ENCODE results near the gene CNGA1.

CNGA1 gene

GRCh38 chr4:48049483-48049882, 33.0 kb upstream of the CNGA1 start:
- ChIA-PET POLR2A (no interaction called here), CTCF (interaction anchor here (0.8 to 11.8 kb wide), 6 partner anchors 12 to 46 kb away, joined by 3 to 172 read pairs (median 4); no protein-coding TSS in a partner anchor)
- no peak for DNase-seq (ENCODE audit: extremely low spot score)
- TF ChIP-seq CTCF (IDR thresholded peaks at IDR 0.05; ENCODE audit: control extremely low read depth, extremely low read depth, low read depth, missing control alignments) = no peak

GRCh38 chr4:48047896-48048295, 31.4 kb upstream of the CNGA1 start:
- TF ChIP-seq CTCF (IDR thresholded peaks at IDR 0.05; ENCODE audit: control extremely low read depth, extremely low read depth, low read depth, missing control alignments) = no peak
- CTCF ChIA-PET = interaction anchor here (0.8 to 11.8 kb wide), 11 partner anchors 11 to 45 kb away, joined by 3 to 172 read pairs (median 6); partner anchors contain the start of genes CNGA1 and NIPAL1
- no peak for DNase-seq (ENCODE audit: extremely low spot score)
- POLR2A ChIA-PET = interaction anchor here (1.2 kb wide), 2 partner anchors 12 to 293 kb away, joined by 3 to 4 read pairs; partner anchors contain the start of gene SLAIN2

- DNase-seq (ENCODE audit: extremely low spot score) = peak; percentile 67
- CTCF ChIA-PET = interaction anchor here (1.1 to 11.8 kb wide), 10 partner anchors 11 to 45 kb away, joined by 3 to 172 read pairs (median 7); partner anchors contain the start of genes CNGA1 and NIPAL1
- POLR2A ChIA-PET = interaction anchor here (1.2 kb wide), 2 partner anchors 12 to 294 kb away, joined by 3 to 4 read pairs; partner anchors contain the start of gene SLAIN2
- TF ChIP-seq CTCF (IDR thresholded peaks at IDR 0.05; ENCODE audit: control extremely low read depth, extremely low read depth, low read depth, missing control alignments) = no peak
Observed at GRCh38 chr4:48047421-48047844, 31.0 kb upstream of the CNGA1 start.

GRCh38 chr4:48046059-48046458, 29.6 kb upstream of the CNGA1 start:
- ChIA-PET CTCF (interaction anchor here (1.6 to 11.8 kb wide), 7 partner anchors 10 to 43 kb away, joined by 3 to 172 read pairs (median 7); no protein-coding TSS in a partner anchor), POLR2A (no interaction called here)
- TF ChIP-seq CTCF (IDR thresholded peaks at IDR 0.05; ENCODE audit: control extremely low read depth, extremely low read depth, low read depth, missing control alignments) = no peak
- DNase-seq (ENCODE audit: extremely low spot score) = no peak

GRCh38 chr4:48044298-48044697, 27.8 kb upstream of the CNGA1 start:
- no peak for DNase-seq (ENCODE audit: extremely low spot score)
- POLR2A ChIA-PET = interaction anchor here (0.6 kb wide), 1 partner anchor 505 kb away, joined by 3 read pairs; no protein-coding TSS in a partner anchor
- CTCF ChIA-PET = interaction anchor here (1.6 to 11.8 kb wide), 4 partner anchors 8 to 26 kb away, joined by 5 to 172 read pairs (median 8); no protein-coding TSS in a partner anchor
- no peak for TF ChIP-seq CTCF (IDR thresholded peaks at IDR 0.05; ENCODE audit: control extremely low read depth, extremely low read depth, low read depth, missing control alignments)

GRCh38 chr4:48043504-48043903, 27.0 kb upstream of the CNGA1 start:
- no peak for DNase-seq (ENCODE audit: extremely low spot score)
- TF ChIP-seq CTCF (IDR thresholded peaks at IDR 0.05; ENCODE audit: control extremely low read depth, extremely low read depth, low read depth, missing control alignments) = no peak
- ChIA-PET POLR2A (no interaction called here), CTCF (interaction anchor here (0.7 to 11.8 kb wide), 7 partner anchors 12 to 42 kb away, joined by 3 to 172 read pairs (median 4); no protein-coding TSS in a partner anchor)
